Left lung (tissue), 10 donors: Measurements from ENCODE around the gene FGF1. TPM values are rescaled to one million over a fixed set of nuclear protein-coding genes. Genes with fewer than 3 reads are reported as not detected.

Source experiments
- ATAC-seq: fragments of 200-7000 bp; cut with Tn5 transposase; one replicate; pipeline ENCODE4 v1.9.1; 2020; ENCODE audit warnings: moderate library complexity
- DNase-seq, 4 donors: peaks; one replicate each; pipeline ENCODE4 v3.0.0-alpha.2; 2013 to 2020
- H3K27ac ChIP-seq, 2 donors: fragments of 200-600 bp; sonication (generic) in 1 of 2; one replicate each; pipeline versions ENCODE4 v1.5.0 to v1.8.0; 2020 to 2021
- H3K27me3 ChIP-seq, 2 donors: fragments of 200-600 bp; sonication (generic) in 1 of 2; one replicate each; pipeline versions ENCODE4 v1.5.0 to v1.8.0; 2020 to 2021
- H3K36me3 ChIP-seq, 2 donors: fragments of 200-600 bp; sonication (generic) in 1 of 2; one replicate each; pipeline versions ENCODE4 v1.5.0 to v1.8.0; 2020 to 2021
- H3K4me1 ChIP-seq, 2 donors: fragments of 200-600 bp; one replicate each; pipeline ENCODE4 v1.8.0; 2021
- H3K4me3 ChIP-seq, 2 donors: fragments of 200-600 bp; sonication (generic) in 1 of 2; one replicate each; pipeline versions ENCODE4 v1.5.0 to v1.8.0; 2020 to 2021; ENCODE audit warnings: mild to moderate bottlenecking in 1 of 2
- H3K9me3 ChIP-seq, 2 donors: fragments of 200-600 bp; sonication (generic) in 1 of 2; one replicate each; pipeline versions ENCODE4 v1.5.0 to v1.8.0; 2020 to 2021
- CTCF ChIP-seq, 2 donors: fragments of 200-600 bp; sonication (generic) in 1 of 2; IDR thresholded peaks; one replicate each; pipeline versions ENCODE4 v1.5.0 to v1.8.0; 2021; ENCODE audit warnings: antibody characterized with exemption in 2 of 2
- intact Hi-C, 2 donors: fragments of 100-400 bp; cut with DNase I; formaldehyde crosslinking; loops; one replicate each; pipeline versions ENCODE4 v1.11.2 to v1.14.2; 2022
- polyA plus RNA-seq, 6 donors: library from polyadenylated mRNA; unstranded; fragments of 120-200 nt; gene quantifications; one replicate each; pipeline ENCODE4 v1.2.1, GENCODE V29; 2013; ENCODE audit not compliant: insufficient read length in 6 of 6
- total RNA-seq, 2 donors: library from RNA; stranded (reverse); fragmentation: NEBNext Ultra II Directional; extraction: Animal tissue kit (Norgen Biotek cat#: 25700); gene quantifications; one replicate each; pipeline ENCODE4 v1.2.1, GENCODE V29; 2021
- donor health status: DM: no; HTN: yes; CAD: no.
- donor health status: DM: no; HTN: no; CAD: no.

The FGF1 gene
- total and polyA plus RNA-seq, 8 donors = 0.41 to 1.9 (median 1.4) TPM

GRCh38 chr5:142690667-142691066 lies 4.8 kb upstream of the FGF1 start:
- no peaks in the 10 kb centered on the region for H3K9me3 ChIP-seq
- DNase-seq (no peak), ATAC-seq (no peak)
- H3K27me3 ChIP-seq = no peaks in the 10 kb centered on the region
- intact Hi-C loops = no loop called here
- TF ChIP-seq CTCF (IDR thresholded peaks at IDR 0.05) = no peak
- H3K4me3 ChIP-seq = no peak overlapping the region
- no peaks in the 10 kb centered on the region for H3K36me3 ChIP-seq
- H3K4me1 ChIP-seq = no peaks in the 10 kb centered on the region
- H3K27ac ChIP-seq = no peak overlapping the region

GRCh38 chr5:142689081-142689480 lies 3.2 kb upstream of the FGF1 start:
- Histone ChIP-seq H3K4me3 (no peak overlapping the region), H3K27ac (no peak overlapping the region), H3K4me1 (peaks cover 0 to 3% of the 10 kb centered on the region in 2 donors), H3K27me3 (no peaks in the 10 kb centered on the region), H3K36me3 (no peaks in the 10 kb centered on the region), H3K9me3 (no peaks in the 10 kb centered on the region)
- DNase-seq (no peak), ATAC-seq (no peak)
- TF ChIP-seq CTCF (IDR thresholded peaks at IDR 0.05) = no peak
- intact Hi-C loops = no loop called here

GRCh38 chr5:142688281-142688989 lies 2.5 kb upstream of the FGF1 start:
- Histone ChIP-seq H3K4me1 (peaks cover 0 to 3% of the 10 kb centered on the region in 2 donors), H3K4me3 (no peak overlapping the region), H3K9me3 (no peaks in the 10 kb centered on the region), H3K27ac (no peak overlapping the region), H3K27me3 (no peaks in the 10 kb centered on the region), H3K36me3 (no peaks in the 10 kb centered on the region)
- intact Hi-C loops = no loop called here
- ATAC-seq (no peak), DNase-seq (no peak)
- no peak for TF ChIP-seq CTCF (IDR thresholded peaks at IDR 0.05)

- DNase-seq (no peak), ATAC-seq (no peak)
- Histone ChIP-seq H3K4me1 (peaks cover 0 to 3% of the 10 kb centered on the region in 2 donors), H3K27ac (no peak overlapping the region), H3K27me3 (no peaks in the 10 kb centered on the region), H3K9me3 (no peaks in the 10 kb centered on the region), H3K4me3 (no peak overlapping the region), H3K36me3 (no peaks in the 10 kb centered on the region)
- intact Hi-C loops = no loop called here
- no peak for TF ChIP-seq CTCF (IDR thresholded peaks at IDR 0.05)
Observed at GRCh38 chr5:142686968-142687367, 1.1 kb upstream of the FGF1 start.

GRCh38 chr5:142686210-142686734 lies 382 bp upstream of the FGF1 start:
- no peak overlapping the region for H3K27ac ChIP-seq
- TF ChIP-seq CTCF (IDR thresholded peaks at IDR 0.05) = no peak
- H3K9me3 ChIP-seq = no peaks in the 10 kb centered on the region
- H3K27me3 ChIP-seq = no peaks in the 10 kb centered on the region
- ATAC-seq = no peak
- no peaks in the 10 kb centered on the region for H3K36me3 ChIP-seq
- no peak for DNase-seq
- peaks cover 0 to 3% of the 10 kb centered on the region in 2 donors for H3K4me1 ChIP-seq
- intact Hi-C loops = no loop called here
- no peak overlapping the region for H3K4me3 ChIP-seq
